Activated T-cell treated with anti-CD3 and anti-CD28 coated beads, Interleukin-2, amount 50 U/mL, for 72 hours (primary cell): ENCODE results near the gene NUMA1. TPM values are rescaled to one million over a fixed set of nuclear protein-coding genes. Genes with fewer than 3 reads are reported as not detected.

ENCODE experiments used
- ATAC-seq, 2 donors: fragments of 150-1000 bp; cut with Tn5 transposase; replicated peaks in 1 of 2; 2 replicates each; pipeline ENCODE4 v1.10.0; 2021; ENCODE audit warnings: moderate library complexity in 2 of 2, mild to moderate bottlenecking in 1 of 2
- DNase-seq, 2 donors: peaks; one replicate each; pipeline ENCODE4 v3.0.0; 2021 to 2022; ENCODE audit warnings: mixed read lengths in 1 of 2
- H3K27ac Mint-ChIP-seq: one replicate; pipeline ENCODE4 v1.8.0; 2022; ENCODE audit warnings: mild to moderate bottlenecking, moderate library complexity, mixed read lengths
- H3K27me3 Mint-ChIP-seq: one replicate; pipeline ENCODE4 v1.8.0; 2022; ENCODE audit warnings: low read depth, mixed read lengths
- H3K36me3 Mint-ChIP-seq, 2 donors: one replicate each; pipeline ENCODE4 v1.8.0; 2022; ENCODE audit warnings: mixed read lengths in 2 of 2, mild to moderate bottlenecking in 1 of 2; ENCODE audit not compliant: insufficient read depth in 2 of 2
- H3K4me1 Mint-ChIP-seq: one replicate; pipeline ENCODE4 v1.8.0; 2022; ENCODE audit warnings: low read depth, mixed read lengths
- H3K4me3 Mint-ChIP-seq, 2 donors: one replicate each; pipeline ENCODE4 v1.8.0; 2022; ENCODE audit warnings: mild to moderate bottlenecking in 2 of 2, mixed read lengths in 2 of 2, moderate library complexity in 2 of 2
- H3K9me3 Mint-ChIP-seq, 2 donors: one replicate each; pipeline ENCODE4 v1.8.0; 2022; ENCODE audit warnings: mixed read lengths in 2 of 2
- total RNA-seq, 2 donors: library from RNA; stranded (reverse); gene quantifications; one replicate each; pipeline ENCODE4 v1.2.3, GENCODE V29; 2022

The NUMA1 gene
- total RNA-seq, 2 donors from 2014 or later = 156 to 163 TPM

DNA sequence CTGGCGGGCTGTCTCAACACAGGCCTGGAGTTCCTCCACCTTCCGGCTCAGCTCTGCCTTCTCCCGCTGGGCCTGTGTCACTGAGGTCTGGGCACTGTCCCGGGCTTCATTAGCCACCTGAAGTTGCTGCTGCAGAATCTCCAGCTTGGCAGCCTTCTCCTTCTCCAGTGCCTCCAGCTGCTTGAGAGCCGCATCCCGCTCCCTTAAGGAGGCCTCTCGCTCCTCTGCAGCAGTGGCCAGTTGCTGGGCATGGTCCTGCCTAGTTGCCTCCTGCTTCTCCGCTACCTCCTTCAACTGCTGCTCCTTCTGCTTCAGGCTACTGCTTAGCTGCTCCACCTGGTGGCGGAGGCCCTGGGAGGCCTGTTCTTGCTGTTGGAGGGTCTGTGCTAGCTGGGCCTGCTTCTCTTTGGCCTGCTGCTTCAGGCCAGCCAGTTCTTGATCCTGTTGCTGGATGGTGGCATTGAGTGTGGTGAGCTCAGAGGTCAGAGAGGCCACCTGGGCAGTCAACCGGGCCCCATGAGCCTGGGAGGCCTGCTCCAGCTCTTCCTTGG lies 64.8 kb downstream of the NUMA1 start:
- Mint-ChIP-seq H3K4me3 (no peak overlapping the region), H3K36me3 (peaks cover 14 to 45% of the 10 kb centered on the region in 2 donors), H3K27ac (no peak overlapping the region), H3K27me3 (no peaks in the 10 kb centered on the region), H3K4me1 (peaks cover 7% of the 10 kb centered on the region), H3K9me3 (no peaks in the 10 kb centered on the region)
- DNase-seq (no peak), ATAC-seq (no peak)

DNA sequence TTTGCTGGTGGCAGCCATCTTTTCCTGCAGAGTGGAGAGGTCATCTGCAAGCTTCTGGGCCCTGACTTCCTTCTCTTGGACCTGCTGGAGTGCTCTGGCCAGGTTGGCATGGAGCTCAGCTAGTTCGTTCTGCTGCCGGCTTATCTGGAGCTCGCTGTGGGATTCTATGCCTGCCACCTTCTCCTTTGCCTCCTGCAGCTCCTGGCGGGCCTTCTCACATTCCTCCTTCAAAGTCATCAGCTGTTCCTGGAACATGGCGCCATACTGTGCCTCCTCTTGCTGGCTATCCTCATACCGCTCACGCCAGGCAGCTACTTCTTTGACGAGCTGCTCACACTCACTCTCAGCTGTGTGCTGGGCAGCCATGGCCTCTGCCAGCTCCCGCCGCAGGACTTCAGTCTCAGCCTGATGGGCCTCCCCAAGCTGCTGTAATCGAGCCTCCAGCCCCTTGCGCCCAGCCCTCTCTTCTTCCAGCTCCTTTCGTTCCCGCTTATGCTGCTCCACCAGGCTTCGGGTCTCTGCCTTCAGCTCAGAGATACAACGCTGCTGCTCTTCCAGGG lies 65.5 kb downstream of the NUMA1 start:
- Mint-ChIP-seq H3K9me3 (no peaks in the 10 kb centered on the region), H3K27ac (no peak overlapping the region), H3K36me3 (peaks cover 8 to 40% of the 10 kb centered on the region in 2 donors), H3K27me3 (no peaks in the 10 kb centered on the region), H3K4me1 (peaks cover 7% of the 10 kb centered on the region), H3K4me3 (no peak overlapping the region)
- DNase-seq (no peak), ATAC-seq (no peak)

DNA sequence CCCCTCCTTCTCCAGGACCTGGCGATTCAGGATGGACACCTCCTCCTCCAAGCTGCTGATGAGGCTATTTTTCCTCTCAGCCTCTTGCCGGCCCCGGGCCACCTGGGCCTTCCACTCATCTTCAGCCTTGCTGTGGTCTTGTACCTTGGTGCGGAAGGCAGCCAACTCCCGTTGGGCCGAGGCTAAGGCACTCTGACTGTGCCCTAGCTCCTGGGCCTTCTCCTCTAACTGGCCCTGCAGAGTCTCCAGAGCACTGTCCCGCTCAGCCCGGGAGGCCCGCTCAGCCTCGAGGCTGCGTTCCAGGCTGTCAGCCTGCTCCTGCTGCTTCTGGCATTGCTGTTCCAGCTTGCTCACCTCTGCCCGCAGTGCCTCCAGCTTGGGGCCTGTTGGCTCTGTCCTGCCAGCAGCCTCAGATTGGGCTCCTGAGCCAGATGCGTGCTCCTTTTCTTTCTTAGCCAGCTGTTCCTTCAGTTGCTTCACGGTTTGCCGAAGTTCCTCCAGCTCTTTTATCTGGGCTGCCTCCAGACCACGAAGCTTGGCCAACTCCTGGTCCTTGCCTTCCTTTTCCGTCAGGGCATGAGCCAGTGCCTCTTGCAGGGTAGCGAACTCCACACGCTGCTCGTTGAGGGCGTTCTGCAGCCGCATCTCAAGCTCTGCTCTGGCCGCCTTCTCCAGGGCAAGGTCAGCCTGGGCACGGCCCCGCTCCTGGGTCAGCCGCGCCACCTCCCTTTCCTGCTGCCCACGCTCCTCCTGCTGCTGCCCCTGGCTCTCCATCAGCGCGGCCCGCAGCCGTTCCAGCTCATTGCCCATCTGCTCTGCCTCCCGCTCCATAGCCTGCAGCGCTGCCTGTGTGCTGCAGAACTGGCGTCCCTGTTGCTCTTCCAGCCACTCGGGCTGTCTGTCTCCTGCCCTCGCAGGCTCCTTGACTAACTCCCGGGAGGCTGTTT lies 66.3 kb downstream of the NUMA1 start:
- Mint-ChIP-seq H3K9me3 (no peaks in the 10 kb centered on the region), H3K27me3 (no peaks in the 10 kb centered on the region), H3K27ac (no peak overlapping the region), H3K4me3 (no peak overlapping the region), H3K36me3 (peaks cover 7 to 35% of the 10 kb centered on the region in 2 donors), H3K4me1 (peaks cover 7% of the 10 kb centered on the region)
- ATAC-seq (no peak), DNase-seq (no peak)

DNA sequence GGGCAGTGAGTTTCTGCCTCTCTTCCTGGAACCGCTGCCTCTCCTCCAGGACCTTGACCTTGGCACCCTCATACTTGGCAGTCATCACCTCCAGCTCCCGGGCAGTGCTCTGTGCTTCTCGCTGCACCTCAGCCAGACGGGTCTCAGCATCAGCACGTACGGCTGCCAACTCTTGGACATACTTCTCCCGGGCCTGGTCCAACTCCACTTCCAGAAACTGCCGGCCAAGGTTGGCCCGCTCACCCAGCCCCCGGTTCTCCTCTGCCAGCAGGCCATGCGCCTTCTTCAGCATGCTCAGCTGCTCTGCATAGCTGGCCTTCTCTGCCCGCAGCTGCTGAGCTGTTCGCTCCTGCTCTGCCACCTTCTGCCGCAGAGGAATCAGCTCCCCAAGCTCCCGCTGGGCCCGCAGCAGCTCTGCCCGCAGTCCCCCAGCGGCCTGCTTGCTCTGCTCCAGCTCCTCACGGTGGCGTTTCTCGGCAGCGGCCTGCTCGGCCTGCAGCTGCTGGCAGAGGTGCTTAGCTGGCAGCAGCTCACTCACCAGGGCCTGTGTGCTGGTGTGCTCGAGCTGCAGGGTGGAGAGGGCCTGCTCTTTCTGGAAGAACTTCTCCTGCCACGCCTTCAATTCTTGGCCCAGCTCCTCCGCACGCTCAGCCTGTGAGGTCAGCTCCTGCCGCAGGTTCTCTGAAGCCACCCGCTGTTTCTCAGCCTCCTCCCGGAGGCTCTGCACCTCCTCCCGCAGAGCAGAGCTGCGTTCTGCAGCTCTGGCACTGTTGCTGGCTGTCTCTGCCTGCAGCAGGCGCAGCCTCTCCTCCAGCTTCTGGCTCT lies 67.2 kb downstream of the NUMA1 start:
- no peak for DNase-seq
- H3K4me3 Mint-ChIP-seq = no peak overlapping the region
- peaks cover 5 to 36% of the 10 kb centered on the region in 2 donors for H3K36me3 Mint-ChIP-seq
- ATAC-seq = no peak
- H3K27me3 Mint-ChIP-seq = no peaks in the 10 kb centered on the region
- no peak overlapping the region for H3K27ac Mint-ChIP-seq
- H3K9me3 Mint-ChIP-seq = no peaks in the 10 kb centered on the region
- peaks cover 7% of the 10 kb centered on the region for H3K4me1 Mint-ChIP-seq

DNA sequence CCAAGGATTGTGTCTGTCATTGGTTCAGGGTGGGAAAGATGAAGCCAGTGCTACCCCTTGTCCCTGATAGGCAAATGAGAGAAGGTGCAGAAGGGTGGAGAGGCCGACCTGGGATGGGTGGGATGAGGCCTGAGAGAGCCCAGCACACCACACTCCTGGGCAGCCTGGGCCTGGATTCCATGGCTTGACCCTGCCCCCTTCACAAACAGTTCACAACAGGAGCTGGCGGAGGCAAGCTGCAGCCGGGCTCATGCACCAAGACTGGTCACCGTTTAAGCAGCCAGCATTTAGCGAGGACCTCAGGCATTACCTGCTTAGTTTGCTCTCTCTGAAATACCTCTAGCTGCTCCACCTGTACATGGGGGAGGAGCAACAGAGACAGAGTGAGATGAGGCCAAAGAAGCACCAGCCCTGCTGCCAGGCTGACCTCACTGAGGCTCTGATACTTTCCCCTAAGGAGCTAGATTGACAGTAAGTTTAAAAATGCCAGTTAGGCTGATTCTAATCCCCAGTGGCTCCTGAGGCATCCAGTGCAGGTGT lies 68.2 kb downstream of the NUMA1 start:
- no peaks in the 10 kb centered on the region for H3K27me3 Mint-ChIP-seq
- H3K9me3 Mint-ChIP-seq = no peaks in the 10 kb centered on the region
- H3K4me1 Mint-ChIP-seq = peaks cover 7% of the 10 kb centered on the region
- DNase-seq = no peak
- H3K4me3 Mint-ChIP-seq = no peak overlapping the region
- ATAC-seq = no peak
- peak overlapping the region; percentile 52 for H3K27ac Mint-ChIP-seq
- H3K36me3 Mint-ChIP-seq = peaks cover 4 to 37% of the 10 kb centered on the region in 2 donors

DNA sequence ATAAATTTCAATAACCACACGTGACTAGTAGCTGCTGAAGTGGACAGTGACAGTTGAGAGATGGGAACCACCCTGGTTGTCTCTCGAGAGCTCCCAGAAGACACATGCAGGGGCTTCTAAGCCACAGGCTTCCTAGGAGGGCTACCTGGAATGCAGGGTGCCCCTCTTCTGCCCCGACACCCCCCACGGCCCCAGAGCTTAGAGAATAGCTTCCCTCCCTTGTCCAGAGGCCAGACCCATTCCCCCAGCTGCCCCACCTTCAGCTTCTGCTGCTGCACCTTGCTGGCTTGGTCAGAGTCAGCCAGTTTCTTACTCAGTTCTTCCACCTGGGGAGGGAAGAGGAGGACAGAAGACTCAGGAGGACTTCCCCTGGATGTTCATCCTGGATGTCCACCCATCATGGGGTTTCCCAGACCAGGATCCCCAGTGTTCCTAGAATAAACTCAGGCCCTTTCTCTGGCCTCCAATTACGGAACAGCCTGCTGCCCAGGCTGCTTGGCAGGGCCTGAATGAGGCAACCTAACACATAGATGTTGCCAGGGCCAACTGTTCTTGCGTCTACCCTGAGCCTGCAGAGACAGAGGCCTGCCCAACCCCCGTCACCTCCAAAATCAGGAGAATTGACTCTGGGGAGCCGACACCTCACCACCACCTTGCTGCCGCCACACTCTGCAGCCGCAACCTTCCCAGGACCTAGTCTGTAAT lies 69.7 kb downstream of the NUMA1 start:
- Mint-ChIP-seq H3K27me3 (no peaks in the 10 kb centered on the region), H3K36me3 (peaks cover 7 to 39% of the 10 kb centered on the region in 2 donors), H3K4me1 (peaks cover 7% of the 10 kb centered on the region), H3K27ac (peak overlapping the region; percentile 55), H3K4me3 (no peak overlapping the region), H3K9me3 (no peaks in the 10 kb centered on the region)
- DNase-seq (no peak), ATAC-seq (no peak)

DNA sequence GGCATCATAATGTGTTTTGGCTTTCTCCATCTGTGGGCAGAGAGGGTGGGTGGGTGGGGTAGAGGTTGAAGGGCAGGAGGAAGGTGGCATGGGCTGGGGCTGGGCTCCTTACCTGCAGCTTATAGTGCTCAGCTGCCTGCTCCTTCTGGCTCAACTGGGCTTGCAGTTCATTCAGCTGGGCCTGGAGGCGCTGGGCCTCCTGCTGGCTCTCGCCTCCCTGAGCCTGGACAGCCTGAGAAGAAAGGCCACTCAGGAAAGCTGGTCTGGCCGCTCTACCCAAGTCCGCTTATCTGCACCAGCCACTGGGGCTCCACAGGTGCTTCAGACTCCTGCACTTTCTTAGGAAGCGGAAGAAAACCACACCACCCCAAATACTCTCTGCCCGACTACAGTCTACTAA lies 71.2 kb downstream of the NUMA1 start:
- ATAC-seq (no peak), DNase-seq (no peak)
- no peak overlapping the region for H3K4me3 Mint-ChIP-seq
- H3K27ac Mint-ChIP-seq = no peak overlapping the region
- no peaks in the 10 kb centered on the region for H3K9me3 Mint-ChIP-seq
- peaks cover 7% of the 10 kb centered on the region for H3K4me1 Mint-ChIP-seq
- no peaks in the 10 kb centered on the region for H3K27me3 Mint-ChIP-seq
- H3K36me3 Mint-ChIP-seq = peaks cover 6 to 28% of the 10 kb centered on the region in 2 donors

DNA sequence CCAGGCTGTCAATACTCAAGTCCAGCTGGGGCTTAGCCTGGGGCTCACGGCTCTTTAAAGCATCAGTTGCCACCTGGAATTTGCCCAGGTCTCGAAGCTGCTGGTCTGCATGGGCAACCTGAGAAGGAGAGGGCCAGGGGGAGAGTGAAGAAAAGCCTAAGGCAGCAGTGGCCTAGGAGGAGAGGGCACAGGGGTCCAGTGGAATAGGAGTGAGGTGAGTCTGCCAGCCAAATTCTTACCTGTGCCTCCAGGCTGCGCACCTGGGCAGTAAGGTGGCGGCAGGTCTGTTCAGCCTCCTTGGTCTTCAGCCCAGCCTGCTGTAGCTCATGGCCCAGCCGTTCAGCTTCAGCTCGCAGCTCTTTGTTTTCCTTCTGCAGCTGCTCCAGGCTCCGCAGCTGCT lies 71.6 kb downstream of the NUMA1 start:
- ATAC-seq = no peak
- H3K36me3 Mint-ChIP-seq = peaks cover 6 to 26% of the 10 kb centered on the region in 2 donors
- no peaks in the 10 kb centered on the region for H3K27me3 Mint-ChIP-seq
- DNase-seq = no peak
- H3K4me3 Mint-ChIP-seq = no peak overlapping the region
- H3K27ac Mint-ChIP-seq = peak overlapping the region; percentile 42
- H3K9me3 Mint-ChIP-seq = no peaks in the 10 kb centered on the region
- peaks cover 4% of the 10 kb centered on the region for H3K4me1 Mint-ChIP-seq

DNA sequence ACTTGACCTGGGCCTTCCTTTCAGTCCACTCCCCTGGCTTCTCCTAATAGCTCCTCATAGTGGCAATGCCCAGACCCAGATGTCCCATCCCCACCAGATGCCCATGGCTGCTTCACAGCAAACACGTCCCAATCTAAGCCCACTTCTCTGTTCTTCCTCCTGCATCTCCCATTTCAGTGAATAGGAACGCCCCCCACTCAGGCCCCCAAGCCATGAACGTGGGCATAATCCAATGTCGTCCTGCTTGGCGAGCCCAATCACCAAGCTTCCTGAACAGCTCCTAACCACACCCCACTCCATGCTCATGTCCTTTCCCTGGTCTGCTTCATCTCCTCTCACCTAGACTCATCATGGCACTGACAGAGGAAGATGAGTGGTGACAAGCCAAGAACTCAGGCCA lies 72.8 kb downstream of the NUMA1 start:
- Mint-ChIP-seq H3K4me3 (no peak overlapping the region), H3K36me3 (peaks cover 6 to 18% of the 10 kb centered on the region in 2 donors), H3K27me3 (no peaks in the 10 kb centered on the region), H3K4me1 (no peaks in the 10 kb centered on the region), H3K27ac (no peak overlapping the region), H3K9me3 (no peaks in the 10 kb centered on the region)
- DNase-seq (no peak), ATAC-seq (no peak)

DNA sequence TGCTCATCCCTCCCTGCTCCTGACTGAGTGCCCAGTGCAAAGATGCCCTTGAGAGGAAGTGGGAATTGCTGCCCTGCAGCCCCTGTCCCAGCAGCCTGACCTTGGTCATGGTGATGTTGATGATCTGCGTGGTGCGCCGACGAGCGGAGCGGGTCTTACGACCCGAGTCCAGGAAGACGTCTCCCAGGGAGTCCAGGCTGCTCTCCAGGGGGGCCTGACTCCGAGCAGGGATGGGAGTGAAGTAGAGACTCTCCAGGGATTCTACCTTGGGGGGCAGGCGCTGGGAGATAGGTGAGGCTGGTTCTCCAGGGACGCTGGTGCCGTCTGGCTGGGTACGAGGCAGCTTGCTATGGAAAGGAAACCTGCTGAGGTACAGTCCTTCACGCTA lies 73.3 kb downstream of the NUMA1 start:
- H3K4me1 Mint-ChIP-seq = no peaks in the 10 kb centered on the region
- H3K36me3 Mint-ChIP-seq = peaks cover 6 to 20% of the 10 kb centered on the region in 2 donors
- no peak overlapping the region for H3K4me3 Mint-ChIP-seq
- DNase-seq (no peak), ATAC-seq (no peak)
- H3K9me3 Mint-ChIP-seq = no peaks in the 10 kb centered on the region
- no peaks in the 10 kb centered on the region for H3K27me3 Mint-ChIP-seq
- no peak overlapping the region for H3K27ac Mint-ChIP-seq

DNA sequence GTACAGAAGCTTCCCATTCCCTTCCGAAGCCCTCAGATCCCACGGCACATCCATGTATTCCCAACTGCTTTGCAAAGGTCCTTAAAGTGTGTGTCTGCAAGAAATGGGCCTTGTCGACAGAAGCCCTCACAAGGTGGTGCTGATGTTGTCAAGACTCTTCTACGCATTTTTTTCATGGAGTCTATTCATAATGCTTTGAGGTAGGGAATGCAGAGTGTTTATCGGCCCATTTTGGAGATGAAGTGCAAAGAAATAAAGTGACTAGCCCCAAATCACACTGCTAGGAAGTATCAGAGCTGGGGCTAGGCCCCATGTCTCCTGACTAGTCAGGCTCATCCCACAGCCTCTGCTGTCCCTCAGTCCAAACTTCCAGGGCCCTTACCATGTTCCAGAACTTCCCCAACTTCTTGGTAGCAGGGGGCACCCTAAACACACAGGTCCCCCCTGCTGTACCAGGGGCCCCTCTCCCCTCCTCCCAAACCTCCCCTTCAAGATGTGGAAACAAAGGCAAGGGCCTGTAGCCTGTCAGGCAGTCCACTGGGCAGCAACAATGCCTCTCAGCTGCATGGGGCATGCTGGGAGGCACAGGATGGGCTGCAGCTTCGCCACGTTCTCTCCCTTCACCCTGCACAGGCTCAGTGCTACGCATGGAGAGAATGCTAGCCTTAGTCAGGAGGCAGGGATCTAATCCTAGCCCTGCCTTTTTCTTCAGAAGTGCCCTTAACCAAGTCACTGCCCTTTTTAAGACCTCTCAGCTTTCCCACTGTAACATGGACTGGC lies 73.8 kb downstream of the NUMA1 start:
- H3K36me3 Mint-ChIP-seq = peaks cover 6 to 23% of the 10 kb centered on the region in 2 donors
- H3K27me3 Mint-ChIP-seq = no peaks in the 10 kb centered on the region
- no peak overlapping the region for H3K27ac Mint-ChIP-seq
- ATAC-seq = no peak
- no peak overlapping the region for H3K4me3 Mint-ChIP-seq
- H3K9me3 Mint-ChIP-seq = no peaks in the 10 kb centered on the region
- H3K4me1 Mint-ChIP-seq = no peaks in the 10 kb centered on the region
- no peak for DNase-seq
